MM.1S (cell line): Measurements from ENCODE around the gene ITGA5.

Source experiments
- EZH2 ChIP-seq: fragments of 300-600 bp; sonication (generic); optimal IDR thresholded peaks from 2 replicates; pipeline ENCODE3; 2017; ENCODE audit warnings: low read depth, mild to moderate bottlenecking, antibody characterized with exemption, low read length, mixed read lengths
- EZH2phosphoT487 ChIP-seq: fragments of 300-600 bp; sonication (generic); IDR thresholded peaks from 2 replicates; pipeline ENCODE4 v1.6.1; 2018; ENCODE audit warnings: antibody characterized with exemption, low read length
- TF ChIP-seq, protein P1 (sequence below): fragments of 300-600 bp; sonication (generic); IDR thresholded peaks from 2 replicates; pipeline ENCODE4 v1.5.1; 2016; ENCODE audit warnings: antibody characterized with exemption, low read length, mixed read lengths

DNA sequence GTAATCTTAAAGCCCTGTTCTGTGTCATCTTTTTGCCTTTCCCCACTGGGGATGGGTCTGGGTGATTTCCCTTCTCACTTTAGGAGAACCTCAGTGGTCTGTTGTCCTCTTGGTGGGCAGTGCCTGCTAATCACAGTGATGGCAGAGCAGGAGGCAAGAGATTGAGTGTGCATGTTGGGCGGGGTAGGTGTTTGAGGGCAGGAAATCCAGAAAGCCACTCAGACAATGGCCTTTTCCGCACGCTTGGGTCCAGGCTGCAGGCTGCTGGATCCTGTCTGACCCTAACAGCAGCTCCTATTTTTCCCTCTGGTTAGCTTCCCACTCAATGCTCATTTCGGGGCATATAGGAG is 13.7 kb upstream of the ITGA5 start:
- TF ChIP-seq, protein P1, sequence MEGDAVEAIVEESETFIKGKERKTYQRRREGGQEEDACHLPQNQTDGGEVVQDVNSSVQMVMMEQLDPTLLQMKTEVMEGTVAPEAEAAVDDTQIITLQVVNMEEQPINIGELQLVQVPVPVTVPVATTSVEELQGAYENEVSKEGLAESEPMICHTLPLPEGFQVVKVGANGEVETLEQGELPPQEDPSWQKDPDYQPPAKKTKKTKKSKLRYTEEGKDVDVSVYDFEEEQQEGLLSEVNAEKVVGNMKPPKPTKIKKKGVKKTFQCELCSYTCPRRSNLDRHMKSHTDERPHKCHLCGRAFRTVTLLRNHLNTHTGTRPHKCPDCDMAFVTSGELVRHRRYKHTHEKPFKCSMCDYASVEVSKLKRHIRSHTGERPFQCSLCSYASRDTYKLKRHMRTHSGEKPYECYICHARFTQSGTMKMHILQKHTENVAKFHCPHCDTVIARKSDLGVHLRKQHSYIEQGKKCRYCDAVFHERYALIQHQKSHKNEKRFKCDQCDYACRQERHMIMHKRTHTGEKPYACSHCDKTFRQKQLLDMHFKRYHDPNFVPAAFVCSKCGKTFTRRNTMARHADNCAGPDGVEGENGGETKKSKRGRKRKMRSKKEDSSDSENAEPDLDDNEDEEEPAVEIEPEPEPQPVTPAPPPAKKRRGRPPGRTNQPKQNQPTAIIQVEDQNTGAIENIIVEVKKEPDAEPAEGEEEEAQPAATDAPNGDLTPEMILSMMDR, result no peak
- TF ChIP-seq EZH2 (no peak), EZH2phosphoT487 (no peak)
